GM12874 (cell line): ENCODE data around the gene ZDHHC22.

Experiments used
- CTCF ChIP-seq: IDR thresholded peaks from 2 replicates; pipeline ENCODE4 v1.5.1; 2011; ENCODE audit warnings: low read depth, mild to moderate bottlenecking, control low read depth, low read length, moderate library complexity; ENCODE audit not compliant: insufficient read depth

The ZDHHC22 gene

GRCh38 chr14:77098529-77099353 is 42.9 kb downstream of the ZDHHC22 start:
- no peak for TF ChIP-seq CTCF

DNA sequence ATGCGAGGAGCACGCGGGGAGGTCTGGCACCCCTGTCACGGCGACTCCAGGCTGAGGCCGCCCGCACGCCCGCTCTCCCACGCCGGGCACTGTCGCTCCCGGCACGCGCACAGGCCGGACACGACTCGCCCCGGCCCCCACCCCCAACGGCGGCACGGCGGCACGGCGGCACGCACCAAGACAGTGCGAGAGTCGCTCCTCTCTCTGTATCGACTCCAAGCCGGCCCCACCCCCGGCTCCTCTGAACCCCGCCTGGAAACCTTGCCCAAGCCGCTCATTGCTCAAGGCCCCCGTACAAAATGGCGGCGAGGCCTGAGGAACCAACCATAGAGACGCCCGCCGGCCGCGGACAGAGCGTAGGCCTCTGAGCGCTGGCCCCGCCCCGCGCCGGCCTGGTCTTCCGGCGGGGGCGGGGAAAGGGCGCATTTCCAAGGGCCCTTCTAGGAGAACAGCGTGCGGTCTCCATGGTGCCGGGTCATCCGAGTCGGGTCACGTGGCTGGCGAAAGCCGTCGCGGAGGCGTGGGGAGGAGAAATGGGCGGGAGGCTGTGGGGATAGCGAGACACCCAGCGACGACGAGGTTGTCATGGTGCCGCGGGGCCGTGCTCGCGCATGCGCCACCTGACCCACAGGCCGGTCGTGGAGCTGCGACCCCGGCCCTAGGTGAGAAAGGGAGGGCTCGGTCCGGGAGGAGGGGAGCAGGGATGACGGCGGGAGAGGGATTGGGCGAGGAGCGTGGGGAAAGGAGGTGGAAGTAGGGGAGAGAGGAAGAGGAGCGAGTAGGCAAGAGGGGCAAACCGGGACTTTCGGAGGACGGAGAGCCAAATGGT is 43.7 kb downstream of the ZDHHC22 start, which contains the start of gene CIPC:
CIPC (plus strand) TSS at position 559 of the 829 bp plus-strand sequence. CDS start 7,451 bp downstream, outside the sequence.
- TF ChIP-seq CTCF, result no peak

DNA sequence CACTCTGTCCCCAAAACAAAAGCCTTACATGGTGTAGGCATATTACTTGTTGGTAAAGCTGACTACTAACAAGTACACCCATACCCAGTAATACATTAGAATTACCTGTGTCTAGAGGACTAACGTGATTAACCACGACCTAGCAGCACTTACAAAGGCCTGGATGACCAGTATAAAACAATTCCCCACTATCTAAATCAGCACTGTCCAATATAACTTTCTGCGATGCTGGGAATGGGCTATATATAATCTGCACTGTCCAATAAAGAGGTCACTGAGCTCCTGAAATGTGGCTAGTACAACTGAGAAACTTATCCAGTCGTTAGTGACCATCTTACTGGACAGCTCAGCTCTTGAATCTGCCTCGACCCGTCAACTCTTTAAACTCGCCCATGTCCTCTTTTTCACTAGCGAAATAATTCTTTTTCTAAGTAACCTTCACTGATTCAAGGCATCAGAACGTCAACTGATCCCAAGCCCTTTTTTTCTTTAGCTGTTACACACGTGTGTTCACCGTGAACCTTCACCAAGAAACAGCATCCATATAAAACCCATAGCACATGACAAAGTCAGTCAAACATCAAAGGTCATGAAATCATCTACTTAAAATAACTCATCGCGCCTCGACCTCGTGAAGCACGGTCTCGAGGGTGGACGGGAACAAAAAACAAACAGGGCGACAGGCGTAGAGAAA is 44.4 kb downstream of the ZDHHC22 start:
- TF ChIP-seq CTCF, result no peak

DNA sequence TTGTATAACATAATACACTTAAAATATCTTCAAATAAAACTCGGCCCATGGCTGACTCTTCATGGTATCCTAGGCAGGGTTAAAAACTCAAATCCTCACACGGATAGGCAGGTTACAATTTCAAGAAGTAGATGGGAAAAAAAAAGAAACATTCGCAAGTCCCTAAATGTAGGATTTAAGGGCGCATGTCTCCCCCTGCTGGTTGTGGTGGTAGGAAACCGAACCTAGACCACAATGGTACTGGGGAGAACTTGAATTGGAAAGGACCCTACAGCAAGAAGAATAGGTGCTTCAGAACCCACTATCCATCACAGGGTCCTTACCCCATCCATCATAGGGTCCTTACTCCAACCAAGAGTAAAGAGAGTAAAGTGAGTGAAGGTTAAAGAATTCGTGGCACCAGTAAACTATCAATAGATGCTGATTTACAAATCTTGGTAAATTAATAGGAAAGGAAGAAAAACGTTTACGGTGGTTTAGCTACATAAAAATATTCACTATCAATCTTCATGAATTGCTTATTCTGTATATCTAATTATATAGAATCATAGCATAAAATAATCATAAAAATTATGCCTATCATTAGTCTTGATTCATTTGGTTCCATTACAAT is 46.8 kb downstream of the ZDHHC22 start:
- TF ChIP-seq CTCF, result peak; percentile 76

DNA sequence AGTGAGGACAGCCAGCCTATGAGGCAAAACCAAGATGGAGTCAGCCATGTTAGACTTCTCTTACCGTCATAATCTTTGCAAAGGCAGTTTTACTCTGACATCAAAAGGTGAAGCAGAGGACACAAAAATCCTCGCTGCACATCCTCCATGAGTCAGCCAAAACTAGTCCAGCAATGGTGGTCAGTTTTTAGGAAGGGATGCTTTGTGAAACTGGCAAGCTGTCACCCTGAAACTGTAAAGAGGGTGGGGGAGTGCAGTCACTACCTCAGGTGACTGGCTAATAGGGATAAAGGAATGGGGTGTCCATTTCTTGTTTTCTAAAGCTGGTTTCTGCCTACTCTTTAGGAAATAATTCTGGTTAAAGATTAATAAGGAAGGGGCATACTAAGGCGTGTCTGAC is 48.9 kb downstream of the ZDHHC22 start:
- TF ChIP-seq CTCF, result no peak

DNA sequence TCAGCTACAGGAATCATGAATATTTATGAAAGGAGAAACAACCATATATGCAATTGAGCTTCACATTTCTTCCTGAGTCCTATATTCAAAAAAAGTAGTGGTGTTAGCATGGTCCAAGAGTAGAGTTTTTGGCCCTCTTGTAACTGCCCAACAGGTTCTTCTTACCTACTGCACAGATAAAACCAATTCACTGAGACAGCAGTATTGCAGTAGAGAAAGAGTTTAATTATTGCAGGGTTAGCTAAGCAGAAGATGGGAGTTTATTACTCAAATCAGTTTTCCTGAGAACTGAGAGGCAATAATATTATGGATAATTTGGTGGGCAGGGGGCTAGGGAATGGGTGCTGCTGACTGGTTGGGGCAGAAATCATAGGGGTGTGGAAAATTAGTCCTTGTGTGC is 50.1 kb downstream of the ZDHHC22 start:
- TF ChIP-seq CTCF, result no peak
